Neural cell (in vitro differentiated cells): ENCODE measurements around the gene NOPCHAP1. TPM values are rescaled to one million over a fixed set of nuclear protein-coding genes. Genes with fewer than 3 reads are reported as not detected.
"Not testable (repeated sequence)": the region's sequence is repeated elsewhere in the genome, so short reads cannot be mapped to it uniquely, and the experiment has no call there.

Experiments used
- H2AFZ ChIP-seq: fragments of 200-600, 300-800 bp; sonication (generic), shearing (Covaris generic); 2 replicates; pipeline ENCODE4 v1.6.0; 2014; ENCODE audit warnings: low read depth, mild to moderate bottlenecking, antibody characterized with exemption, low read length, moderate library complexity
- H3F3A ChIP-seq: fragments of 200-600 bp; shearing (Covaris generic); 2 replicates; pipeline ENCODE4 v1.6.1; 2016; ENCODE audit warnings: mild to moderate bottlenecking, moderate library complexity, mixed read lengths, antibody characterized with exemption, low read length; ENCODE audit not compliant: insufficient read depth, poor library complexity, severe bottlenecking
- H3K27ac ChIP-seq: fragments of 200-600, 300-800 bp; sonication (generic), shearing (Covaris generic); 2 replicates; pipeline ENCODE4 v1.5.1; 2014; ENCODE audit warnings: mild to moderate bottlenecking, low read length, moderate library complexity
- H3K27me3 ChIP-seq: fragments of 300-800, 200-600 bp; sonication (generic), shearing (Covaris generic); 2 replicates; pipeline ENCODE4 v1.6.0; 2014; ENCODE audit warnings: mild to moderate bottlenecking, low read depth, low read length, moderate library complexity; ENCODE audit not compliant: insufficient read depth
- H3K36me3 ChIP-seq: fragments of 300-800, 200-600 bp; sonication (generic), shearing (Covaris generic); 2 replicates; pipeline ENCODE4 v1.5.1; 2014; ENCODE audit warnings: mild to moderate bottlenecking, antibody characterized with exemption, low read length, moderate library complexity; ENCODE audit not compliant: insufficient read depth
- H3K4me2 ChIP-seq: fragments of 300-800, 200-600 bp; sonication (generic), shearing (Covaris generic); 2 replicates; pipeline ENCODE4 v1.6.0; 2014; ENCODE audit warnings: mild to moderate bottlenecking, low read length
- H3K4me3 ChIP-seq: fragments of 300-800, 200-600 bp; sonication (generic), shearing (Covaris generic); 2 replicates; pipeline ENCODE4 v1.5.1; 2014; ENCODE audit warnings: mild to moderate bottlenecking, low read length, moderate library complexity
- H3K79me2 ChIP-seq: fragments of 200-600 bp; shearing (Covaris generic); replicated peaks from 2 replicates; pipeline ENCODE4 v1.6.0; 2014; ENCODE audit warnings: mild to moderate bottlenecking, low read length, moderate library complexity; ENCODE audit not compliant: insufficient read depth
- H3K9ac ChIP-seq: fragments of 300-800, 200-600 bp; sonication (generic), shearing (Covaris generic); 2 replicates; pipeline ENCODE4 v1.6.1; 2016; ENCODE audit warnings: mild to moderate bottlenecking, low read length, mixed read lengths
- H3K9me2 ChIP-seq: fragments of 200-600 bp; shearing (Covaris generic); 2 replicates; pipeline ENCODE4 v1.6.1; 2016; ENCODE audit warnings: mild to moderate bottlenecking, low read length, mixed read lengths; ENCODE audit not compliant: insufficient read depth
- H3K9me3 ChIP-seq: fragments of 200-600, 300-800 bp; sonication (generic), shearing (Covaris generic); 2 replicates; pipeline ENCODE4 v1.6.1; 2016; ENCODE audit warnings: mild to moderate bottlenecking, mixed run types, low read length, moderate library complexity, mixed read lengths
- H4K20me1 ChIP-seq: fragments of 200-600 bp; shearing (Covaris generic); 2 replicates; pipeline ENCODE4 v1.6.1; 2016; ENCODE audit warnings: mild to moderate bottlenecking, mixed run types; ENCODE audit not compliant: insufficient read depth
- EP300 ChIP-seq: fragments of 450-650 bp; conservative IDR thresholded peaks from 2 replicates; pipeline ENCODE4 v1.6.1; 2014; ENCODE audit warnings: antibody characterized with exemption, mild to moderate bottlenecking, moderate library complexity; ENCODE audit not compliant: poor library complexity, severe bottlenecking
- EZH2 ChIP-seq: fragments of 200-600, 300-800 bp; shearing (Covaris generic), sonication (generic); IDR thresholded peaks from 2 replicates; pipeline ENCODE4 v1.6.1; 2014; ENCODE audit warnings: antibody characterized with exemption, low read length, borderline replicate concordance, mild to moderate bottlenecking; ENCODE audit not compliant: insufficient read depth, poor library complexity, severe bottlenecking
- MXI1 ChIP-seq: fragments of 450-650 bp; conservative IDR thresholded peaks from 2 replicates; pipeline ENCODE4 v1.6.1; 2014; ENCODE audit warnings: antibody characterized with exemption, mild to moderate bottlenecking; ENCODE audit not compliant: poor library complexity, severe bottlenecking
- POLR2AphosphoS5 ChIP-seq: IDR thresholded peaks from 2 replicates; pipeline ENCODE4 v1.6.1; 2012
- RAD21 ChIP-seq: fragments of 450-650 bp; conservative IDR thresholded peaks from 2 replicates; pipeline ENCODE4 v1.6.1; 2014; ENCODE audit warnings: antibody characterized with exemption, mild to moderate bottlenecking, moderate library complexity
- SMC3 ChIP-seq: fragments of 450-650 bp; conservative IDR thresholded peaks from 2 replicates; pipeline ENCODE4 v1.6.1; 2014; ENCODE audit warnings: antibody characterized with exemption, mild to moderate bottlenecking, moderate library complexity; ENCODE audit not compliant: poor library complexity
- TAF1 ChIP-seq: IDR thresholded peaks from 2 replicates; pipeline ENCODE4 v1.6.1; 2012; ENCODE audit warnings: low read depth
- polyA plus RNA-seq: library from polyadenylated mRNA; depleted of rRNA; stranded (reverse); fragments of >200 nt; gene quantifications from 2 replicates; pipeline ENCODE4 v1.2.3, GENCODE V29; 2014
- TF ChIP-seq, protein P1 (sequence below): IDR thresholded peaks from 2 replicates; pipeline ENCODE4 v1.6.1; 2012; ENCODE audit warnings: borderline replicate concordance
- TF ChIP-seq, protein P2 (sequence below): fragments of 450-650 bp; IDR thresholded peaks from 2 replicates; pipeline ENCODE4 v1.5.1; 2014; ENCODE audit warnings: antibody characterized with exemption, mild to moderate bottlenecking, moderate library complexity; ENCODE audit not compliant: poor library complexity, severe bottlenecking

Gene NOPCHAP1
- polyA plus RNA-seq, 1 donor from 2014 or later: 12.0 TPM

DNA sequence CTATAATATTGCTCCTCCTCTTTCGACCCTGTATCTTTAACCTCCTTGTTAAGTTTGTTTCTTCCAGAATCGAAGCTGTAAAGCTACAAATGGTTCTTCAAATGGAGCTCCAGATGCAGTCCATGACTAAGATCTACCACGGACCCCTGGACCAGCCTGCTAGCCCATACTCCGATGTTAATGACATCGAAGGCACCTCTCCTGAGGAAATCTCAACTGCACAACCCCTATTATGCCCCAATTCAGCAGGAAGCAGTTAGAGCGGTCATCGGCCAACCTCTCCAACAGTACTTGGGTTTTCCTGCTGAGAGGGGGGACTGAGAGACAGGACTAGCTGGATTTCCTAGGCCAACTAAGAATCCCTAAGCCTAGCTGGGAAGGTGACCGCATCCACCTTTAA, 42.7 kb upstream of the NOPCHAP1 start:
- not testable (repeated sequence) for H3K36me3 ChIP-seq, H4K20me1 ChIP-seq, H3K27ac ChIP-seq, H3F3A ChIP-seq, H2AFZ ChIP-seq, H3K79me2 ChIP-seq, H3K9me3 ChIP-seq, H3K9ac ChIP-seq, H3K4me3 ChIP-seq, H3K4me2 ChIP-seq, H3K27me3 ChIP-seq, H3K9me2 ChIP-seq

DNA sequence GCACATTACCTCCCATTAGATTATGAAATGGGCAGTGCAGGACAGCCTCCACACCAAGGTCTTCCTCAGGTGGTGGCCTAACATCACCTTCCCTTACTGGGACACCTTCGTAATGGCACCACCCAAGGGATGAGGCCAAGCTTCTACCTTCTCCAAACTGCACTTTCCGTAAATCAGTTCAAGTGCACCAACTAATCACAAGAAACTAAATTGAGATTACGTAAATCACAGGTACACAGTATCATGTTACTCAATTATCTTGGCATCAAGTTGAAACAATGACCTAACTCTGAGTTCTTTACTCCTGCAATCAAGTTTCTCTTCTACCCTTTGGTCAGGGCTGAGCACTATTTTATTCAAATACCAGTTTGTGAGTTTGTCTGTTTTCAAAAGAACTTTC, 41.9 kb upstream of the NOPCHAP1 start:
- H3K9ac ChIP-seq: no peak overlapping the region

DNA sequence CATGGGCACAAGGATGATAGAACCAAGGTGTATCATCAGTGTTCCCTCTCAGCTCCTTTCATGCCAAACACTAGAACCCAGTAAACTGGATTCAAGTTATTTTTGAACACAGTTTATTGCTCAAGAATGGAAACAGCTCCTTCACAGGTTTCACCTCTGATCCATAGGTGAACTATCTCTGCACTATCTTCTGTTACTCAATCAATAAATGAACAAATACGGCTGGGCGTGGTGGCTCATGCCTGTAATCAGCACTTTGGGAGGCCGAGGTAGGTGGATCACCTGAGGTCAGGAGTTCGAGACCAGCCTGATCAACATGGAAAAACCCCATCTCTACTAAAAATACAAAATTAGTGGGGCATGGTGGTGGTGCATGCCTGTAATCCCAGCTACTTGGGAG, 37.4 kb upstream of the NOPCHAP1 start:
- H3F3A ChIP-seq, H2AFZ ChIP-seq, H3K36me3 ChIP-seq, H3K4me2 ChIP-seq, H3K9me3 ChIP-seq, H3K9ac ChIP-seq, H3K9me2 ChIP-seq, H3K27me3 ChIP-seq, H3K4me3 ChIP-seq, H3K79me2 ChIP-seq, H3K27ac ChIP-seq, H4K20me1 ChIP-seq: not testable (repeated sequence)

More for the DNA sequence above, 41.9 kb upstream of the NOPCHAP1 start:
- Histone ChIP-seq H3K27ac (no peak overlapping the region), H3F3A (no peaks in the 10 kb centered on the region), H3K27me3 (no peaks in the 10 kb centered on the region), H3K79me2 (peaks cover 4% of the 10 kb centered on the region), H3K4me3 (no peak overlapping the region), H3K4me2 (no peak overlapping the region), H2AFZ (no peak overlapping the region), H3K9me2 (no peaks in the 10 kb centered on the region), H4K20me1 (no peaks in the 10 kb centered on the region), H3K9me3 (no peaks in the 10 kb centered on the region), H3K36me3 (no peaks in the 10 kb centered on the region)
- TF ChIP-seq, protein P1, sequence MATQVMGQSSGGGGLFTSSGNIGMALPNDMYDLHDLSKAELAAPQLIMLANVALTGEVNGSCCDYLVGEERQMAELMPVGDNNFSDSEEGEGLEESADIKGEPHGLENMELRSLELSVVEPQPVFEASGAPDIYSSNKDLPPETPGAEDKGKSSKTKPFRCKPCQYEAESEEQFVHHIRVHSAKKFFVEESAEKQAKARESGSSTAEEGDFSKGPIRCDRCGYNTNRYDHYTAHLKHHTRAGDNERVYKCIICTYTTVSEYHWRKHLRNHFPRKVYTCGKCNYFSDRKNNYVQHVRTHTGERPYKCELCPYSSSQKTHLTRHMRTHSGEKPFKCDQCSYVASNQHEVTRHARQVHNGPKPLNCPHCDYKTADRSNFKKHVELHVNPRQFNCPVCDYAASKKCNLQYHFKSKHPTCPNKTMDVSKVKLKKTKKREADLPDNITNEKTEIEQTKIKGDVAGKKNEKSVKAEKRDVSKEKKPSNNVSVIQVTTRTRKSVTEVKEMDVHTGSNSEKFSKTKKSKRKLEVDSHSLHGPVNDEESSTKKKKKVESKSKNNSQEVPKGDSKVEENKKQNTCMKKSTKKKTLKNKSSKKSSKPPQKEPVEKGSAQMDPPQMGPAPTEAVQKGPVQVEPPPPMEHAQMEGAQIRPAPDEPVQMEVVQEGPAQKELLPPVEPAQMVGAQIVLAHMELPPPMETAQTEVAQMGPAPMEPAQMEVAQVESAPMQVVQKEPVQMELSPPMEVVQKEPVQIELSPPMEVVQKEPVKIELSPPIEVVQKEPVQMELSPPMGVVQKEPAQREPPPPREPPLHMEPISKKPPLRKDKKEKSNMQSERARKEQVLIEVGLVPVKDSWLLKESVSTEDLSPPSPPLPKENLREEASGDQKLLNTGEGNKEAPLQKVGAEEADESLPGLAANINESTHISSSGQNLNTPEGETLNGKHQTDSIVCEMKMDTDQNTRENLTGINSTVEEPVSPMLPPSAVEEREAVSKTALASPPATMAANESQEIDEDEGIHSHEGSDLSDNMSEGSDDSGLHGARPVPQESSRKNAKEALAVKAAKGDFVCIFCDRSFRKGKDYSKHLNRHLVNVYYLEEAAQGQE: no peak
- TF ChIP-seq EP300: no peak
- no peak for TF ChIP-seq SMC3
- no peak for TF ChIP-seq EZH2
- TF ChIP-seq MXI1: no peak
- TF ChIP-seq RAD21: no peak
- TF ChIP-seq TAF1: no peak
- TF ChIP-seq POLR2AphosphoS5: no peak
- TF ChIP-seq, protein P2, sequence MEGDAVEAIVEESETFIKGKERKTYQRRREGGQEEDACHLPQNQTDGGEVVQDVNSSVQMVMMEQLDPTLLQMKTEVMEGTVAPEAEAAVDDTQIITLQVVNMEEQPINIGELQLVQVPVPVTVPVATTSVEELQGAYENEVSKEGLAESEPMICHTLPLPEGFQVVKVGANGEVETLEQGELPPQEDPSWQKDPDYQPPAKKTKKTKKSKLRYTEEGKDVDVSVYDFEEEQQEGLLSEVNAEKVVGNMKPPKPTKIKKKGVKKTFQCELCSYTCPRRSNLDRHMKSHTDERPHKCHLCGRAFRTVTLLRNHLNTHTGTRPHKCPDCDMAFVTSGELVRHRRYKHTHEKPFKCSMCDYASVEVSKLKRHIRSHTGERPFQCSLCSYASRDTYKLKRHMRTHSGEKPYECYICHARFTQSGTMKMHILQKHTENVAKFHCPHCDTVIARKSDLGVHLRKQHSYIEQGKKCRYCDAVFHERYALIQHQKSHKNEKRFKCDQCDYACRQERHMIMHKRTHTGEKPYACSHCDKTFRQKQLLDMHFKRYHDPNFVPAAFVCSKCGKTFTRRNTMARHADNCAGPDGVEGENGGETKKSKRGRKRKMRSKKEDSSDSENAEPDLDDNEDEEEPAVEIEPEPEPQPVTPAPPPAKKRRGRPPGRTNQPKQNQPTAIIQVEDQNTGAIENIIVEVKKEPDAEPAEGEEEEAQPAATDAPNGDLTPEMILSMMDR: no peak
